ENCODE results near the gene CSF1.
"Not testable (repeated sequence)": the region's sequence is repeated elsewhere in the genome, so short reads cannot be mapped to it uniquely, and the experiment has no call there.

CSF1 gene

GRCh38 chr1:109910123-109910962, at the start of gene CSF1:
Gene CSF1 (plus strand): TSS chr1:109910849. CDS start chr1:109911024, 175 bp downstream.
- peak; percentile 35 for DNase-seq

- not testable (repeated sequence) for DNase-seq
Measured at GRCh38 chr1:109861616-109862015, 49.0 kb upstream of the CSF1 start.

DNA sequence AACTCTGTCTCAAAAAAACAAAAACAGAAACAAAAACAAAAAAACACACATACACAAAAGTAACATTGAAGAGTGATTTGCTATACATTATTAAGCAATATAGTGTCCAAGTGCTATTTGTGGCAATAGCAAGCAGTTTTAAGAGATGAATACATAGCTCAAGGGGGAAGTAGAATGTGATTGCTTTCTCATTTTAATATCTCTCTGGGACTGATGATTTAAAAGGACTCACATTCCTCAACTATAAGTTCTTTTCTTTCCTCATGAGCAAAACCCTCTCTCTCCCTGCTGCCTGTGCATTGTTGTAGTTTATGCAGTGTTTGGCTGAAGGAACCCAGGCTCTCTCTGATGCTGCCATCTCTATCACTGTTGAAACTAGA, 47.0 kb upstream of the CSF1 start:
- no peak for DNase-seq

- no peak for DNase-seq
Measured at GRCh38 chr1:109864047-109864822, 46.4 kb upstream of the CSF1 start.

GRCh38 chr1:109864930-109865612, 45.6 kb upstream of the CSF1 start:
- DNase-seq: no peak

DNA sequence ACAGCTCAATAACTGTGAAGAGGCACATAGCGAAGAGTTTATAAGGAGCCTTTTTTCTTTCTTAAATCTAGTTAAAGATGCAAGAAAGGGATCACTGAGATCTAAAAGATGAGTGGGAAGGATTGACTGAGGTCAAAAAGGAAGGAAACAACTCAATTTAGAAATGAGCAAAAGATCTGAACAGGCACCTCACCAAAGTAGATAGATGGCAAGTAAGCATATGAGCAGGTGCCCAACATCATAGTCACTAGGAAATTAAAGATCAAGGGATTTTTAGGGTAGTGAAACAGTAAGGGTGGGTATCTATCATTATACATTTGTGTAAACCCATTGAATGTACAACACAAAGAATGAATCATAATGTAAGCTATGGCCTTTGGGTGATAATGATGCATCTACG, 44.6 kb upstream of the CSF1 start:
- no peak for DNase-seq

DNA sequence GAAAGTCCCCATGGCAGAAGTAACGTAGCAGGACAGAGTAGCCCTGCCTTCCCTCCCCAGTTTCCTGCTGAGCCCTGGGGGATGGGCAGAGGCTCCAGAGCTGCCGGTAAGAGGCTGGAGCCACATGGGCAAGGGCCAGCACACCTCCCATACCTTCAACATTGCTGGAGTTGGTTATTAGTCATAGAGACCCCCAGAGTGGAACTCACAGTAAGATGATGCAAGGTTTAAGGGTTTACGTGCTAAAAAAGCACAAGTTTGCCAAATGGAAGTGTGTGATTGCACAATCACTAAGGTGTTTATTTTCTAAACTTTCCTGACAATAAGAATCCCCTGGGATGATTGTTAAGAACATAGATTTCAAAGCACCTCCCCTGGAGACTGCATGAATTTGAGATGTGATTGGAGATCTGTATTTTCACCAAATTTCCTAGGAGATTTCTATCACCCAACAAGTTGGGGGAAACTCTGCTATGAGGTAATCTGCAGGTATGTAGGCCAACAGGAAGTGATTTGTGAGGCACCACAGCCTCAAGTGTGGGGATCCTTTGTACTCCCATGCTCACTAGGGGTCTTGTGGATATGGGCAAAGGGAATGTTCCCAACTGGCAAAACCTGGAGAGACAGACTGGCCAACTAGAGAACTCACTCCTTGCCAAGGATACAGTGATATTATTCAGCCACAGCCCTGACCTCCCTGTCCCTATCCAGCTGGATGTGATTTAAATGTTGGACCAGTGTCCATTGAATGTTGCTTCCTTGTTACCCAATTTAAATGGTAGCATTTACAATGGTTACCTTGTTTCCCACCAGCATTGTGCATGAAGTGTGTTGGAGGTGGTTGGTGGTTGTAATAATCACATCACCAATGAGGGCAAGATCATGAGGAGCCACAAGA, 37.1 kb upstream of the CSF1 start:
- no peak for DNase-seq

- DNase-seq: no peak
Measured at GRCh38 chr1:109874445-109874844, 36.2 kb upstream of the CSF1 start.

GRCh38 chr1:109875874-109876273, 34.8 kb upstream of the CSF1 start:
- DNase-seq: no peak

- DNase-seq: no peak
Measured at GRCh38 chr1:109876617-109877316, 33.9 kb upstream of the CSF1 start.

DNA sequence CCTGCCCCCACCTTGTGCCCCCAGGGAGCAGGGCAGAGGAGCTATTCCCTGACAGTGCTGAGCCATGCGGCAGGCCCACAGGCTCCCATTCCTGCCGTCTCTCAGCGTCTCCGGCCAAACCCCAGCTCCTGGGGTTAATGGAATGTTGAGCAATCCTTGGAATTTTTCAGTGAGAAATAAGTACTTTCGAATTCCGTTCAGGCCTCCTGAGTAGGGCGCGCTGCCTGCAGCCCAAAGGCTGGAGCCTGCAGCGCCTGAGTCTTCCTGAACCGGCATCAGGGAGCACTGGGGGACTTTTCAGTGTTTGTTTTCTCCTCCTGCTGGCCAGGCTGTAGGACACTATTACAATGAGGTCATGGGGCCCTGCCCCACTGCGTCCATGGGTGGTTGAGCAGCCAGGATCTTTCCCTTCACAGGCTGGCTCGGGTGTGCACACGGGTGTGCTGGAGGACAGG, 33.3 kb upstream of the CSF1 start:
- no peak for DNase-seq

DNA sequence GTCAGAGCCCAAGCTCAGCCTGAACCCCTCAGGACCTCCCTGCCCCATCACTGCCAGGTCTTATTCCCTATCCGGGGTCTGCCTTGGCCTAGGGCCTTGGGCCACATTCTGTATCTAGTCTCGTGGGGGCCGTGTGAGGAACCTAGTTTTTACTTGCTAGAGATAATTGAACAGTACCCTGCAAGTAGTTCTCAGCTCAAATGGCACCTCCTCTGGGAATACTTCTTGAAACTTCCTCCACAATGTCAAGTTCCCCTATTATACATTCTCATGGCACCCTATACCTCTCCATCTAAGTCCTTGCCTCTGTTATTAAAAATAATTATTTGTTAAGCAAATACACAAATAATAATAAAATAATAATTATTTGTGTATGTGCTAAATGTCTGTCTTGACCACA, 32.9 kb upstream of the CSF1 start:
- DNase-seq: no peak

DNA sequence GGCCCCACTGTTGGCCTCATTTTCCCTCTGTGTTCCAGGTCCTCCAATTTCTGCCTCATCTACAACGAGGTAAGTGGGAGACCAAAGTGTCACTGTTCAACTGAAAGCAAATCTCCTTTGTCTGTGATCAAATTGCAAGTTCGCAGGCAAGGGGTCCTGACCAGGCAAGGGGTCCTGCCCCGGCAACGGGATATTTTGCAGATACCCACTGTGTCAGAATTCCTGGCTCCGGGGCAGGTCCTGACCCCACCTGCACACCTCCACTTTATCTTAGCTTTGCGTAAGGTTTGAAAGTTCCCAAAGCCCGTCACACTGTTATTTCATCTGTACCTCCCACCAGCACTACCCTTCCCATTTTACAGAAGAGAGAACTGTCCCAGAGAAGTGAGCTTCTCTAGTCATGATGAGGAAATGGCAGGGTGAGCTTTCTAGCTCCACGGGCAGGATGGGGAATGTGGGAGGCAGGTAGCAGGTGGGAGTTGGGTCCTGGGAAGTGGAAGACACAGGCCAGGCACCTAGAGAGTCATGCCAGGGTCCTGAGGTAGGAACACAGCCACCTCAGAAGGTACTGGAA, 32.0 kb upstream of the CSF1 start:
- DNase-seq: no peak

DNA sequence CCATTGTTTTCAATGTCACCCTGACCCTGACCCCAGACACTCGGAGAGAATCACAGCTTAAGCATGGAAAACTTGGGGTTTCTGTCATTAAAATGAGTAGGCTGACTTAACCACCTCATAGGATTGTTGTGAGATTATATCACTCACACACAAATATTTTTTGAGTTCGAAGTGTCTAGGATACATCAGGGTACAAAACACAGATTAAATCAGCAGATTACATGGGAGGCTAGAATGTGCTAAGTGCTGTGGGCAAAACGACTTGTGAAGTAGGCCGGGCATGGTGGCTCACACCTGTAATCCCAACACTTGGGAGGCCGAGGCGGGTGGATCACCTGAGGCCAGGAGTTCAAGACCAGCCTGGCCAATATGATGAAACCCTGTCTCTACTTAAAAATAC, 31.3 kb upstream of the CSF1 start:
- DNase-seq: not testable (repeated sequence)

DNA sequence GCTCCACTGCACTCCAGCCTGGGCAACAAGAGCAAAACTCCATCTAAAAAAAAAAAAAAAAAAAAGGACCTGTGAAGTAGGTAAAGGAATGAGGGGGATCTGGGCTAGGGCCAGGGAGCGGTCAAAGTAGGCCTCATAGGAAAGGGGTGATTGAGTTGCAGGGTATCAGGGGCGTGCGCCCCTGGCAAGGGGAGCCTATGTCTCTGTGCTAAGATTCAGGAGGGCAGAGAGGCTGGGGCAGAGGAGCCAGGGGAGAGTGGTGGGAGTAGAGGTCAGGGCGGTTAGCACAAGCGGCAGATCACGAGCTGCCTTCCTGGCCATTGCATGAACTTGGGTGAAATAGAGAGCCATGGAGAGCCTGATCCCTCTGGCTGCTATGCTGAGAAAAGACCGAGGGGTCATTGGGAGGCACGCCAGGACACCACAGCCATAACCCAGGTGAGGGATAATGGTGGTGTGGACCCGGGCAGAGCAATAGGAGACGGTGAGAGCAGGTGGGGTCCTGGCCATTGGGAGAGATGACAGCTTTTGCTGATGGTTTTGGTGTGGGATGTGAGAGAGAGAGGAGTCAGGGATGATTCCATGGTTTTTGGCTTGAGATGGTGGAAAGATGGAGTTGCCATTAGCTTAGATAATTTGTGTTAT, 30.6 kb upstream of the CSF1 start:
- DNase-seq: no peak

DNA sequence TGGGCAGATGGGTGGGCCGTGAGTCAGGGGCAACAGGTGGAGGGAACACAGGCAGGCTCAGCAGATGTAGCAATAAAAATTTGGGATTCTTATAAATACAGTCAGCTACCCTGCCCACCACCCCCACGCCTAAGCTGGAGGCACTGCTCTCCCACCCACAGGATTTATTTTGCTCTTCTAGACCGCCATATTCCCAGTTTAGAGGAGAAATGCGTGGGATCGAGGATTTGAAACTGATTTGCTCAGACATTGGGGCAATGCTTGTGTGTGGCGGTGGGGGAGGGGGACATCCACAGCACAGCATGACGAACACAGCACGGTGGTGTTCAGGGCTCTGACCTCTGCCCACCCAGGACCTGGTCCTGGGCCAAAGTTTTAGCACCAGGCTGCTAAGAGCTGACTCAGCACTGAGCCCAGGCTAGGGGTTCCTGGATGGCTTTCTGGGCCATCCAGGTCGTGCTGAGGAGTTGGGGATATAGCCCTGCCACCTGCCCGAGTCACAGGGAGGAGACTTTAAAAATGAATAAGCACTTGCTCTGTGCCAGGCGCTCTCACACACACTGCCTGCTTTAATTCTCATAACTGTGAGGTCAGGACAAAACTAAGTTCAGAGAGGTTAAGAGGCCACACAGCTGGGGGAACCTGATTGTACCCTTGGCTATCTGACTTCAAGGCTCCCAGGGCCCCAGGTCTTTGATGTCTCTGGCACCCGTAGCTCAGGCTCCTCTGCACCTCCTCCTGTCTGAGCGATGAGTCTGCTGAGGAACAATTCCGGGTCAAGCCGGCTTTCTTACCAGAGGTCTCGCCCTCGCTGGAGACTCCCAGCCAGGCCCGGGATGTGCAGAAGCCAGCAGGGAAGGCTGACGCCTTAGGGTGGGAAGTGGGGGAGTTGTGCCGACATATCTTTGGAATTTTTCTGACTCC, 29.4 kb upstream of the CSF1 start:
- no peak for DNase-seq

GRCh38 chr1:109881906-109882287, 28.8 kb upstream of the CSF1 start:
- DNase-seq: no peak

DNA sequence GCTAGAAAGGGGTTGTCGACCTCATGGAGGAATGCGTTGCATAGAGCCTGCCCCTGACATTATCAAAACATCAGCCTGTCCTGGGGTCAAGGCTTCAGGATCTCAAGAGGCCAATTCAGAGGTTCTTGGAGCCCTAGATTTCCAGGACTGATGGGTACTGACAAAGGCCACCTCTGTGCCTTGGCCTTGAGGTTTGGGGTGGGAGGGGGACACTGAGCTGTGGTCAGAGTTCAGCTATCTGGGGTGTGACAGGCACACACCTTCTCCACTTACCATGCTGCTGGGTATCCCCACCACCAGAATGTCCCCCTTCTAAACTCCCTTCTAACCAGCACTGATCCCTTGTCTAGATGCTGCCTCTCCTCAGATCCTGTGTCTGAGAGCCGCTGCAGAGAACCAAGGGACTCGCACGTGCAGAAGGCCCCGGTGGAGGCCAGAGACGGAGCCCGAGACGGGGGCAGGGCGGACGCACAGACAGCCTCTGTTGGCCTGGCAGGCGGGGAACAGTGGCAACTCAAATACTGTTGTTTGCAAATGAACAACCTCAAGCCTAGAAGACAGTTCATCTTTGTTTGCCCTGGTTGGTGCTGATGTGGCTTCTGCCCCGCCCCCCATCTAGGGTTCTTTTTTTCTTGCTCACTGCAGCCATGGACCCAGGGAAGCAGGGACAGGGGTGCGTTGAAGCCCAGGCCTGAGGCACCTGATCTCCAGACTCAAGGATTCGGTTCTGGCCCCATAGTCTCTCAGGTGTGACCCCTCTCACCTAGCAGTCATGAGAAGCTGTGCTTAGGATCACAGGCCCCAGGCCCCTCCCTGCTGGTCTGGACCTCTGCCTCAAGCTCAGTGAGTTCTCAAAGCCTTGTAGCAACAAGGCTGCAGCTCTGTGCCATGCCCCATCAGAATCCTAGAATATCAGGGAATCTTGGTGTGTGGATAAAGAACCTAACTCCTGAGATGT, 28.1 kb upstream of the CSF1 start:
- DNase-seq: no peak
